Measurements from ENCODE around the gene STRN3. TPM values are rescaled to one million over a fixed set of nuclear protein-coding genes. Genes with fewer than 3 reads are reported as not detected.
"Not testable (repeated sequence)": the region's sequence is repeated elsewhere in the genome, so short reads cannot be mapped to it uniquely, and the experiment has no call there.

Gene STRN3
- total RNA-seq, 1 donor, result 27.9 TPM

GRCh38 chr14:30977752-30978151, 48.4 kb downstream of the STRN3 start:
- Histone ChIP-seq H3K9me3 (ENCODE audit: low read depth, low read length) (no peaks in the 10 kb centered on the region), H3K4me1 (ENCODE audit: insufficient read depth, low read length) (peaks cover 3% of the 10 kb centered on the region), H3K27me3 (ENCODE audit: insufficient read depth, low read length) (no peaks in the 10 kb centered on the region), H3K4me3 (ENCODE audit: low read length) (no peak overlapping the region)

GRCh38 chr14:30974628-30975027, 51.6 kb downstream of the STRN3 start:
- Histone ChIP-seq H3K4me3 (ENCODE audit: low read length) (no peak overlapping the region), H3K4me1 (ENCODE audit: insufficient read depth, low read length) (no peaks in the 10 kb centered on the region), H3K9me3 (ENCODE audit: low read depth, low read length) (no peaks in the 10 kb centered on the region), H3K27me3 (ENCODE audit: insufficient read depth, low read length) (no peaks in the 10 kb centered on the region)

- H3K4me1 ChIP-seq (ENCODE audit: insufficient read depth, low read length), result no peaks in the 10 kb centered on the region
- no peaks in the 10 kb centered on the region for H3K27me3 ChIP-seq (ENCODE audit: insufficient read depth, low read length)
- H3K9me3 ChIP-seq (ENCODE audit: low read depth, low read length), result no peaks in the 10 kb centered on the region
- no peak overlapping the region for H3K4me3 ChIP-seq (ENCODE audit: low read length)
Measured at GRCh38 chr14:30972882-30973582, 53.1 kb downstream of the STRN3 start.

- H3K4me3 ChIP-seq (ENCODE audit: low read length); H3K4me1 ChIP-seq (ENCODE audit: insufficient read depth, low read length); H3K9me3 ChIP-seq (ENCODE audit: low read depth, low read length); H3K27me3 ChIP-seq (ENCODE audit: insufficient read depth, low read length): not testable (repeated sequence)
Measured at GRCh38 chr14:30972036-30972732, 54.0 kb downstream of the STRN3 start.

GRCh38 chr14:30971586-30971985, 54.6 kb downstream of the STRN3 start:
- H3K4me1 ChIP-seq (ENCODE audit: insufficient read depth, low read length), result no peaks in the 10 kb centered on the region
- H3K4me3 ChIP-seq (ENCODE audit: low read length), result no peak overlapping the region
- H3K9me3 ChIP-seq (ENCODE audit: low read depth, low read length), result no peaks in the 10 kb centered on the region
- no peaks in the 10 kb centered on the region for H3K27me3 ChIP-seq (ENCODE audit: insufficient read depth, low read length)

- H3K9me3 ChIP-seq (ENCODE audit: low read depth, low read length); H3K4me3 ChIP-seq (ENCODE audit: low read length); H3K4me1 ChIP-seq (ENCODE audit: insufficient read depth, low read length); H3K27me3 ChIP-seq (ENCODE audit: insufficient read depth, low read length): not testable (repeated sequence)
Measured at GRCh38 chr14:30969796-30970195, 56.4 kb downstream of the STRN3 start.

DNA sequence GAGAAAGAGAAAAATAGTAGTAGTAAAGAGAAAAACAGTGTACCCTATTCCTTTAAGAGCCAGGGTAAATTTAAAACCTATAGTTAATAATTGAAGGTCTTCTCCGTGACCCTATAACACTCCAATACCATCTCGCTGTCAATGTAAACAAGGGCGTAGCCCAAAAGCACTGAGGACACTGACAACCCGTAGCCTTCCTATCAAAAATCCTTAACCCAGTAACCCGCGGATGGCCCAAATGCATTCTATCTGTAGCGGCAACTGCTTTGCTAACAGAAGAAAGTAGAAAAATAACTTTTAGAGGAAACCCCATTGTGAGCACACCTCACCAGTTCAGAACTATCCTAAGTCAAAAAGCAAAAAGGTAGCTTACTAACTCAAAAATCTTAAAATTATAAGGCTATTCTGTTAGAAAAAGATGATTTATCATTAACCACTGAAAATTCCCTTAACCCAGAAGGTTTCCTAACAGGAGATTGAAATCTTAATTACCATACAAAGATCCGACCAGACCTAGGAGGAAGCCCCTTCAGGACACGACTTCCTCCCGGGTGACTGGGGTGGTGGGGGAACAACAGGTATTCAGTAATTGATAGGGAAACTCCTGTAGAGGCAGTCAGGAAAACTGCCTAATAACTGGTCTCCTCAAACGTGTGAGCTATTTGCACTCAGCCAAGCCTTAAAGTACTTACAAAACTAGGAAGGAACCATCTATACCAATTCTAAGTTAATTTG, 58.6 kb downstream of the STRN3 start:
- not testable (repeated sequence) for H3K4me1 ChIP-seq (ENCODE audit: insufficient read depth, low read length); H3K4me3 ChIP-seq (ENCODE audit: low read length); H3K27me3 ChIP-seq (ENCODE audit: insufficient read depth, low read length); H3K9me3 ChIP-seq (ENCODE audit: low read depth, low read length)

DNA sequence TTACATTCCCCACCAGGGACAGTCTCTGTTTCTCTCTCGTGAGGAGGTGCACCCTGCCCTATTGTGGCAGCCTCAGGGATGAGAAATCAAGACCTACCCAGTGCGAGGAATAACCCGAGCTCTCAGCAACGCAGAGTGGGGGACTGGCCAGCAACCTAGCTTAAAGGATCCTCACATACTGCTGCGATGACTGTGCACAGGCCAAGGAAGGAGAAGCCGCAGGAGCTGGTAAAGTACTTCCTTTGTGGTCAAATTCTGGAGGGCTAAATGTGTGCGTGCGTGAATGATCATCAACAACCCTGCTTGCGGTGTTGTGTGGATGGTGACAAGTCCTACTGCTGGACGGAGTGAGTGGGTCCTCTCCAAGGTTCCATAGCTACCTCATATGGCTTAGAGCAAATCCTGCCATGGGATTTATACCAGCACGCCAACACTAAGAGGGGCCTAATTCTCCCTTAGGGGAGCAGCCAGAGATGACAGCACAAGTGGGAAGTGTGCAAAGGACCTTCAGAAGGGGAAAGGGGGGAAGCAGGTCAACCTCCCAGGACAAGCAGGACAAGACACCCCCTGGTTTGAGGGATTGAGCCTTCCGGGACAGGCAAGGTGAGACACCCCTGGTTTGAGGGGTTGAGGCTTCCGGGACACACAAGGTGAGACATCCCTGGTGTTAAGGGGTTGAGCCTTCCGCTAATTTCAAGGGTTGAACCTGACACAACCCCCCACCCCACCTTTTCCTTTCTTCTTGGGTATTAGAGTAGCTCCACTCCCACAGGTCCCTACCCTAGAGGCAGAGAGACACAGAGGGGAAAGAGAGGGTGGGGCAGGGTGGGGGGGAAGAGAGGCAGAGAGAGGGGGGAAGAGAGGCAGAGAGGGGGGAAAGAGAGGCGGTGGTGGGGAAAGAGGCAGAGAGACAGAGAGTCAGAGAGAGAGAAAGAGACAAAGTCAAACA, 59.5 kb downstream of the STRN3 start:
- Histone ChIP-seq H3K4me3 (ENCODE audit: low read length) (no peak overlapping the region), H3K9me3 (ENCODE audit: low read depth, low read length) (no peaks in the 10 kb centered on the region), H3K27me3 (ENCODE audit: insufficient read depth, low read length) (no peaks in the 10 kb centered on the region)

DNA sequence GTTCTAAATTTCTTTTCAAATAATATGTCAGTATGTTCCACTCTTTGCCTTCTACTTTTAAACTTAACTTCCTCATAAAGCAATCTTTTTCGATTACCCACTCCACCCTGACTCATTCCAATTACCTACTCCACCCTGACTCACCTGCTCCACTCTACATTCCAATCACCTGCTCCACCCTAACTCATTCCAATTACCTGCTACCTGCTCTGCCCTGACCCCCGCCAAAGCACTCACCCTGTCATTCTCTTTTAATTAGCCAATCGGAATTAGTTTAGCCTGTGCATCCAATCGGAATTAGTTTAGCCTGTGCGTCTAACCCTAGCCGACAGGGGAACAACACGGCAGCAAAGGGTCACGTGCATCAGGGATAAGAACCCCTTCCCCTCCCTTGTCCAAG, 60.3 kb downstream of the STRN3 start:
- not testable (repeated sequence) for H3K4me1 ChIP-seq (ENCODE audit: insufficient read depth, low read length); H3K27me3 ChIP-seq (ENCODE audit: insufficient read depth, low read length); H3K4me3 ChIP-seq (ENCODE audit: low read length); H3K9me3 ChIP-seq (ENCODE audit: low read depth, low read length)

More for the DNA sequence above, 59.5 kb downstream of the STRN3 start:
- H3K4me1 ChIP-seq (ENCODE audit: insufficient read depth, low read length), result no peaks in the 10 kb centered on the region

DNA sequence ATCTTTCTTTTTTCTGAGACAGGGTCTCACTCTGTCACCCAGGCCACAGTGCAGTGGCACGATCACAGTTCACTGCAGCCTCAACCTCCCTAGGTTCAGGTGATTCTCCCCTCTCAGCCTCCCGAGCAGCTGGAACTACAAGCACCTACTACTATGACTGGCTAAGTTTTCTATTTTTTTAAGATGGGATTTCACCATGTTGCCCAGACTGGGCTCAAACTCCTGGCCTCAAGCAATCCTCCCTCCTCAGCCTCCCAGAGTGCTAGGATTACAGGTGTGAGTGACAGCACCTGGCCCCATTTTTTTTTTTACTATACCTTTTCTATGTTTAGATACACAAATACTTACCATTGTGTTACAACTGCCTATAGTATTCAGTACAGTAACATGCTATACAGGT, 63.6 kb downstream of the STRN3 start:
- H3K4me1 ChIP-seq (ENCODE audit: insufficient read depth, low read length); H3K9me3 ChIP-seq (ENCODE audit: low read depth, low read length); H3K27me3 ChIP-seq (ENCODE audit: insufficient read depth, low read length); H3K4me3 ChIP-seq (ENCODE audit: low read length): not testable (repeated sequence)

DNA sequence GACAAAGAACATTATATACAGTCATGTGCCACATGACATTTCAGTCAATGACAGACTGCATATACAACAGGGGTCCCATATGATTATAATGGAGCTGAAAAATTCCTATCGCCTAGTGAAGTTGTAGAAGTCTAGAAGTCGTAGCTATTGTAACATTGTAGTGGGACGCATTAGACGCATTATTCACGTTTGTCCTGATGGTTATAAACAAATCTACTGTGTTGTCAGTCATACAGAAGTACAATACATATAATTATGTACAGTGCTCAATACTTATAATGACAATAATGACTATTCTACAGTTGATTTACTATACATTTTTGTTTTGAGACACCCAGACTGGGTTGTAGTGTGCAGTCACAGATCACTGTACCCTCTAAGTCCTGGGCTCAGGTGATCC, 64.8 kb downstream of the STRN3 start:
- H3K4me1 ChIP-seq (ENCODE audit: insufficient read depth, low read length), result peaks cover 3% of the 10 kb centered on the region
- H3K27me3 ChIP-seq (ENCODE audit: insufficient read depth, low read length), result no peaks in the 10 kb centered on the region
- H3K9me3 ChIP-seq (ENCODE audit: low read depth, low read length), result no peaks in the 10 kb centered on the region
- H3K4me3 ChIP-seq (ENCODE audit: low read length), result no peak overlapping the region

GRCh38 chr14:30960216-30960615, 66.0 kb downstream of the STRN3 start:
- Histone ChIP-seq H3K4me1 (ENCODE audit: insufficient read depth, low read length) (peaks cover 3% of the 10 kb centered on the region), H3K4me3 (ENCODE audit: low read length) (no peak overlapping the region), H3K27me3 (ENCODE audit: insufficient read depth, low read length) (no peaks in the 10 kb centered on the region), H3K9me3 (ENCODE audit: low read depth, low read length) (no peaks in the 10 kb centered on the region)

- peaks cover 3% of the 10 kb centered on the region for H3K4me1 ChIP-seq (ENCODE audit: insufficient read depth, low read length)
- no peak overlapping the region for H3K4me3 ChIP-seq (ENCODE audit: low read length)
- no peaks in the 10 kb centered on the region for H3K27me3 ChIP-seq (ENCODE audit: insufficient read depth, low read length)
- no peaks in the 10 kb centered on the region for H3K9me3 ChIP-seq (ENCODE audit: low read depth, low read length)
Measured at GRCh38 chr14:30958555-30959407, 67.4 kb downstream of the STRN3 start.

DNA sequence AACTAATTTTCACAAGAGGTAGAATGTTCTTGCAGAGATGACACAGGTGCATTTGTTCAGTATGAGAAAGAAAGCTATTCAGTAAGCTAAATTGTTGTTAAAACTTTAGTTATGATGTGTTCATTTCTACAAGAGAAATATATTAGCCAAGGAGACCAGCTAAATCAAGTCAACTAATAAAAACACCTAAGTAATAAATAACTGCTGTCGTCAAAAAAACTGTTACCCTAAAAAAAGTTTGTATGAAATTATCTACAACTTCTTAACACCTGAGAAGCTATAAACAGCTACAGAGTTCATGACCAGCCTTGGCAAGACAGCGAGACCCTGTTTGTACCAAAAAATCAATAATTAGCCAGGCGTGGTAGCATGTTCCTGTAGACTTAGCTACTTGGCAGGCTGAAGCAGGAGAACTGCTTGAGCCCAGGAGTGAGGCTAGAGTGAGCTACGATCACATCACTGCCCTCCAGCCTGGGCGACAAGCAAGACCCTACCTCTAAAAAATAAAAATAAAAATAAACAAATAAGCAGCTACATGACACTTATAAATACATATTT, 68.3 kb downstream of the STRN3 start:
- H3K4me1 ChIP-seq (ENCODE audit: insufficient read depth, low read length), result peaks cover 3% of the 10 kb centered on the region
- no peaks in the 10 kb centered on the region for H3K27me3 ChIP-seq (ENCODE audit: insufficient read depth, low read length)
- no peaks in the 10 kb centered on the region for H3K9me3 ChIP-seq (ENCODE audit: low read depth, low read length)
- no peak overlapping the region for H3K4me3 ChIP-seq (ENCODE audit: low read length)
